ENCODE results near the gene DCP1A. TPM values are rescaled to one million over a fixed set of nuclear protein-coding genes. Genes with fewer than 3 reads are reported as not detected.

DCP1A gene
- total and polyA plus RNA-seq, 2 of the 13 experiments (the other 11 are each of a cell fraction or from before 2014, with no cell fraction given): 14.2 to 41.2 TPM

- TF ChIP-seq HMG20A (CRISPR knock-in tag; IDR thresholded peaks at IDR 0.05; ENCODE audit: borderline replicate concordance) (no peak), ZNF276 (CRISPR knock-in tag; IDR thresholded peaks at IDR 0.05; ENCODE audit: low read depth) (no peak), YEATS2 (CRISPR knock-in tag; IDR thresholded peaks at IDR 0.05; ENCODE audit: borderline replicate concordance) (0 out of 2 replicates have a peak, but pooled peaks have one; percentile 25), NCOA5 (CRISPR knock-in tag; IDR thresholded peaks at IDR 0.05) (no peak), ZNF253 (CRISPR knock-in tag; IDR thresholded peaks at IDR 0.05; ENCODE audit: borderline replicate concordance) (no peak), ZNF354B (CRISPR knock-in tag; IDR thresholded peaks at IDR 0.05) (no peak), HDAC1 (CRISPR knock-in tag; IDR thresholded peaks at IDR 0.05) (no peak), RARA (CRISPR knock-in tag; IDR thresholded peaks at IDR 0.05) (peak; percentile 44; the same call in 1 of the 2 replicates), GATAD2A (CRISPR knock-in tag; IDR thresholded peaks at IDR 0.05) (peak; percentile 60; the same call in 1 of the 2 replicates), ZC3H4 (CRISPR knock-in tag; IDR thresholded peaks at IDR 0.05; ENCODE audit: borderline replicate concordance) (no peak), PREB (CRISPR knock-in tag; IDR thresholded peaks at IDR 0.05) (no peak), MXI1 (IDR thresholded peaks at IDR 0.05; ENCODE audit: borderline replicate concordance, low read depth, low read length) (0 out of 3 replicates have a peak, but pooled peaks have one; percentile 28), JUN (CRISPR knock-in tag; IDR thresholded peaks at IDR 0.05) (no peak), MED8 (CRISPR knock-in tag; IDR thresholded peaks at IDR 0.05; ENCODE audit: insufficient replicate concordance) (no peak), EZH2 (conservative IDR thresholded peaks at IDR 0.05; ENCODE audit: low read depth, low read length) (no peak), TFAP4 (IDR thresholded peaks at IDR 0.05; ENCODE audit: borderline replicate concordance, low read depth) (no peak), ZNF207 (IDR thresholded peaks at IDR 0.05; ENCODE audit: borderline replicate concordance) (no peak), RELA (CRISPR knock-in tag; IDR thresholded peaks at IDR 0.05) (no peak), ZNF510 (CRISPR knock-in tag; IDR thresholded peaks at IDR 0.05; ENCODE audit: low read depth) (0 out of 2 replicates have a peak, but pooled peaks have one; percentile 68), RBM22 (optimal IDR thresholded peaks at IDR 0.05; ENCODE audit: low read length) (peak; percentile 85), NFIB (CRISPR knock-in tag; IDR thresholded peaks at IDR 0.05; ENCODE audit: borderline replicate concordance) (no peak), ZNF503 (CRISPR knock-in tag; IDR thresholded peaks at IDR 0.05) (no peak), AGO2 (optimal IDR thresholded peaks at IDR 0.05; ENCODE audit: low read depth, low read length) (peak; percentile 61), PAWR (CRISPR knock-in tag; IDR thresholded peaks at IDR 0.05; ENCODE audit: borderline replicate concordance) (0 out of 2 replicates have a peak, but pooled peaks have one; percentile 37), SRF (IDR thresholded peaks at IDR 0.05; ENCODE audit: low read depth, low read length) (no peak), GATAD1 (CRISPR knock-in tag; IDR thresholded peaks at IDR 0.05) (0 out of 2 replicates have a peak, but pooled peaks have one; percentile 43)
These were observed 111.1 kb downstream of the DCP1A start (continued) for GRCh38 chr3:53236112-53236841.
